Measurements from ENCODE around the gene KCTD16.

Gene KCTD16

DNA sequence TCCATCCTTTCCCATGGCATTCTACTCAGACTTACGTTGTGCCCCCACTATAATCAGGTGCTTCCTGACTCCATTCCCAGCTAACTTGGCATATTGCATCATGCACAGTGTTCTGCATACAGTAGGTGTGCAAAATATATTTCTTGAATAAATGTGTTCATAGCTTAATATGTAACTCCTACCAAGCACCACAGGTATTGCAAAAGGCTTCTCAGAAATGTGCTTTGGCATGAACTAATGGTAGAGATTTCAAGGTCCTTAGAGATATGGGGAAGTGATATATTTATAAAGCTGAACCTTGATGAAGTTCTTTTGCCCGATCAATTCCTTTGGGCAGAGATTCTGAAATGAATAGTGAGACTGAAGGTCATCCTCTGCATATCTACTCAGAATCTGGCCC lies 220.4 kb downstream of the KCTD16 start:
- Mint-ChIP-seq H3K36me3 (ENCODE audit: low read depth) (no peaks in the 10 kb centered on the region), H3K9me3 (no peaks in the 10 kb centered on the region), H3K4me1 (ENCODE audit: low read depth) (no peaks in the 10 kb centered on the region), H3K27me3 (no peaks in the 10 kb centered on the region), H3K27ac (no peak overlapping the region), H3K4me3 (no peak overlapping the region)

DNA sequence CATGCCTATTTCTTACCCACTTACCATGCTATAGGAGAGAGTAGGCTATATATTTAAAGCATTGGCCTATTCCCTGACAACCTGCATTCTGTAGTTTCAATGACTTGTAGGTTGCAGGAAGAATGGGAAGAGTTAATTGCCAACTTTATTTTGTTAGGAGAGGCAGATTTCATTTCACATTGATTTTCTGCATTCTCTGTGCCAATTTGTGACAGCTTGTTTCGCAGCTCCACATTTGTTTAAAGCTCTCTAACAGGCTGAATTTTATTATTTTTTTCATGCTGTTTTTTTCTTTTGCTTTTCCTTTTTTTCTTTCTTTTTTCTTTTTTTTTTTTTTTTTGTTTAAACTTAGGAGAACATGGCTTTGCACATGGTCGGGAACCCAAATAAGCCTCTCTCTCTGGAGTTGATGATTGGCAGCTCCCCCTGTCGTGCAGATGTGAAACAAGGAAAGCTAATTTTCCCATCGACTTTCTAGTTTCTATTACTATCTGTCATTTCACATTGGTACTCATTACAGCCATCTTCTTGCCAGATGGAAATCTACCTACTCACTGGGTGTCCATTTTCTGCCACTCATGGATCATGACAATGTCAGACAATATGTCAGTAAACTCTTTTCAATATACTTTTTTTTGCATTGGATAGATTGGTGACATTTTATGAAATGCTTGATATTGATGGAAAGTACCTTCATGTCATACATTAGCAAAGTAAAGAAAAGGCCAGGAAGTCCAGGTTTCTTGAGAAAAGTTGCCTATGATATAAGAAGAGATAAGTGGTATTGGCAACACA lies 223.2 kb downstream of the KCTD16 start:
- H3K4me3 Mint-ChIP-seq: no peak overlapping the region
- no peak overlapping the region for H3K27ac Mint-ChIP-seq
- no peaks in the 10 kb centered on the region for H3K27me3 Mint-ChIP-seq
- H3K9me3 Mint-ChIP-seq: no peaks in the 10 kb centered on the region
- H3K36me3 Mint-ChIP-seq (ENCODE audit: low read depth): no peaks in the 10 kb centered on the region
- H3K4me1 Mint-ChIP-seq (ENCODE audit: low read depth): no peaks in the 10 kb centered on the region

DNA sequence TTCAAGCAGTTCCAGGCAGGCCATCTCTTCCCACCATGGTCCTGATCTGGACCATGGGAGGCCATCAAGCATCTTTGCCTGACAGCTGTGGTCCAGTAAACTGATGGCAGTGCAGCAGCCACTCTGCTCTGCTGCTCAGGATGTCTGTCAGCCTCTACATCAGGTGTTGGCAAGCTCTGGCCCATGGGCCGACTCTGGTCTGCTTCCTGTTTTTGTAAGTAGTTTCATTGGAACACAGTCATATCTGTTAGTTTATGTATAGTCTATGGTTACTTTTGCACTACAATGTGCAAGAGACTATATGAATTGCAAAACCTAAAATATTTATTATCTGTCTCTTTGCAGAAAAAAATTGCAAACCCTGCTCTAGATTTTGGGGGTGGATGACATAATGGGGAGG lies 225.0 kb downstream of the KCTD16 start:
- Mint-ChIP-seq H3K27ac (no peak overlapping the region), H3K27me3 (no peaks in the 10 kb centered on the region), H3K4me1 (ENCODE audit: low read depth) (no peaks in the 10 kb centered on the region), H3K9me3 (no peaks in the 10 kb centered on the region), H3K4me3 (no peak overlapping the region), H3K36me3 (ENCODE audit: low read depth) (no peaks in the 10 kb centered on the region)

DNA sequence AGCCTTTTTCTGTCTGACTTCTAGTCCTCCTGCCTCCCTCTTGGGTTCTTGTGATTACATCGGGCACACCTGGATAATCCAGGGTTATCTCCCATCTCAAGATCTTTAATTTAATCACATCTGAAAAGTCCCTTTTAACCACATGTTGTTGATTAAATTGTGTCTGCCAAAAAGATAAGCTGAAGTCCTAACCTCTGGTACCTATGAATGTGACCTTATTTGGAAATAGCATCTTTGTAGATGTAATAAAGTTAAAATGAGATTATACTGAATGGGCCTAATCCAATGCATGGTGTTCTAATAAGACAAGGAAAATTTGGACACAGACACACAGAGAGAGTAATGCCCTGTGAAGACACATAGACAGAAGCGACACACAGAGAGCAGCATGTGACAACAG lies 232.4 kb downstream of the KCTD16 start:
- Mint-ChIP-seq H3K4me3 (no peak overlapping the region), H3K27ac (no peak overlapping the region), H3K4me1 (ENCODE audit: low read depth) (no peaks in the 10 kb centered on the region), H3K36me3 (ENCODE audit: low read depth) (no peaks in the 10 kb centered on the region), H3K9me3 (peaks cover 3% of the 10 kb centered on the region), H3K27me3 (no peaks in the 10 kb centered on the region)

DNA sequence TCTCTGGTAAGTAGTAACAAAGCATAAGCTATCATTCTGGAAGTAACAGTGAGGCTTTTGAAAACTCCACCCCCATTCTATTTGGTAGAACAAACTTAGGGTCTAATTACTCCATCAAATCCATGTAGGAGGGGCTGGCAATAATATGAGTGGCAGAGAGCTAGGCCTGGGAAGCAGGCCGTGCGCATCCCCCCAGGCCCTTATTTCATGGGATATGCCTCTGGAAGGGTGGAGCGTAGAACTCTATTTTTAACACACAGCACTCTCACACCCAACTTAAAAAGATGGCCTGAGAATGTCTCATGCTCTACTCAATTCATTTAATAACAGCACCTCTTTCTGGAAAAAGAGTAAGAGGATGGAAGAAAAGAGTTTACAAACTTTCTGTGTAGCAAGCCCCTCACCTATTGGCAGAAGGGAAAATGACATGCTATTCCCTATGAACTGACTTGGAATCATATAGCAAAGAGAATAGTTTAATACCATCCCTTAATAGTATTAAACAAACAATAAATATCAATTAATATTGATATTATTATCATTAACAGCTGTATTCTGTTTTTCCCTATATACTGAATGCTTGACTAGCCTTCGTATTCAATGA lies 233.2 kb downstream of the KCTD16 start:
- no peaks in the 10 kb centered on the region for H3K27me3 Mint-ChIP-seq
- H3K27ac Mint-ChIP-seq: no peak overlapping the region
- H3K36me3 Mint-ChIP-seq (ENCODE audit: low read depth): no peaks in the 10 kb centered on the region
- no peak overlapping the region for H3K4me3 Mint-ChIP-seq
- peaks cover 8% of the 10 kb centered on the region for H3K9me3 Mint-ChIP-seq
- no peaks in the 10 kb centered on the region for H3K4me1 Mint-ChIP-seq (ENCODE audit: low read depth)

DNA sequence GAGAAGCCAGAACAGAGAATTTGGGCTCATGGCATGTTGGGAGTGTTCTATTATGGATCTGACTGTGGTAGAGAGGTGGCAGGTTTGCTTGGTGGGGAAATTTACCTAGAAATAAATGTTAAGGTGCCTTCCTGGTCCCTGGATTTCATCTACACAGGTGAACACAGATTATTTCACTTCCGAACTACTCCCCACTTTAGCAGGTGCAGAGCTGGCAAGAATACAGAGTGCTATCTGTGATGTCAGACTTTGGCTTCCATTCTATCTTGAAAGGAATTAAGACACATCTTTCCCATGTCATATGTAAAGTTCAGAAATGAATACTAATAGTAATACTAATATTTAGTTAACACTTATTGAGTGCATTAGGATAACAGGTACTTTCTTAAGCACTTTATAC lies 234.0 kb downstream of the KCTD16 start:
- Mint-ChIP-seq H3K4me1 (ENCODE audit: low read depth) (no peaks in the 10 kb centered on the region), H3K27me3 (no peaks in the 10 kb centered on the region), H3K4me3 (no peak overlapping the region), H3K9me3 (peaks cover 8% of the 10 kb centered on the region), H3K27ac (no peak overlapping the region), H3K36me3 (ENCODE audit: low read depth) (no peaks in the 10 kb centered on the region)

DNA sequence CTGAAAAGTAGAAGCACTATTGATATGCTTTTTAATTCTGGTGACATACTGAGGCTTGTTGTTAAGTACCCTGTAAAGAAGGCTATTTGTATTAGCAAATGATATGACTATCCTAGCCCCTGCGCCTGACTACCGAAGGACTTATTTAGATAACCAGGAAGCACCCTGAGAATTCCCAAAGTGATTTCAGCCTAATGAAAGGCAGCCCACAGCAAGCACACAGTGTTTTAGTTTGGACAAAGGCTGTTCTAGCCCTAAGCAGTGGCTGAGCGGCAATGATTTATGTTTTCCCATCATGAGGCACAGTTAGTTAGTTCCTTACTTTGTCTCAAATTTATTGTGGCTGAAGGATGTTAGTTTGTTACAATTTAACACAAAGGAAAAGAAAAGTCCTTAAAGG lies 235.3 kb downstream of the KCTD16 start:
- H3K27ac Mint-ChIP-seq: no peak overlapping the region
- H3K36me3 Mint-ChIP-seq (ENCODE audit: low read depth): no peaks in the 10 kb centered on the region
- peaks cover 8% of the 10 kb centered on the region for H3K9me3 Mint-ChIP-seq
- H3K4me3 Mint-ChIP-seq: no peak overlapping the region
- no peaks in the 10 kb centered on the region for H3K27me3 Mint-ChIP-seq
- H3K4me1 Mint-ChIP-seq (ENCODE audit: low read depth): no peaks in the 10 kb centered on the region

DNA sequence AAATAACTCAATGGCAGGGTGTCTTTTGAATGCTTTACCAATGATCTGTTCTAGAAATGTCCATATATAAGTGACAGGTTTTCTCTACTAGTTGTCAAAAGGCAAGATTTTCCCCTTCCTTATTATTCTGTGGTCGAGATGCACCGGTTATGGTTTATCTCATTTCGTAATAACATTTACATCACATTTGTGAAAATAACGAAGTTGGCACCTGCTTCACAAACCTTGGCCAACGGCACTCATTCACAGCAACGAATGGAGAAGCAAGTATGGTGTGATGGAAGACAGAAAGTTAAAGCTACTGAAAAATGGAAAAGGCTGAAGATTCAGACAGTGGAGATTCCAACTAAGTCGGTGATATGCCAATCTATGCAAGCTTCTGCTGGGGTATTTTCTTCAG lies 235.8 kb downstream of the KCTD16 start:
- Mint-ChIP-seq H3K27ac (no peak overlapping the region), H3K9me3 (peaks cover 8% of the 10 kb centered on the region), H3K36me3 (ENCODE audit: low read depth) (no peaks in the 10 kb centered on the region), H3K4me3 (no peak overlapping the region), H3K27me3 (no peaks in the 10 kb centered on the region), H3K4me1 (ENCODE audit: low read depth) (no peaks in the 10 kb centered on the region)

DNA sequence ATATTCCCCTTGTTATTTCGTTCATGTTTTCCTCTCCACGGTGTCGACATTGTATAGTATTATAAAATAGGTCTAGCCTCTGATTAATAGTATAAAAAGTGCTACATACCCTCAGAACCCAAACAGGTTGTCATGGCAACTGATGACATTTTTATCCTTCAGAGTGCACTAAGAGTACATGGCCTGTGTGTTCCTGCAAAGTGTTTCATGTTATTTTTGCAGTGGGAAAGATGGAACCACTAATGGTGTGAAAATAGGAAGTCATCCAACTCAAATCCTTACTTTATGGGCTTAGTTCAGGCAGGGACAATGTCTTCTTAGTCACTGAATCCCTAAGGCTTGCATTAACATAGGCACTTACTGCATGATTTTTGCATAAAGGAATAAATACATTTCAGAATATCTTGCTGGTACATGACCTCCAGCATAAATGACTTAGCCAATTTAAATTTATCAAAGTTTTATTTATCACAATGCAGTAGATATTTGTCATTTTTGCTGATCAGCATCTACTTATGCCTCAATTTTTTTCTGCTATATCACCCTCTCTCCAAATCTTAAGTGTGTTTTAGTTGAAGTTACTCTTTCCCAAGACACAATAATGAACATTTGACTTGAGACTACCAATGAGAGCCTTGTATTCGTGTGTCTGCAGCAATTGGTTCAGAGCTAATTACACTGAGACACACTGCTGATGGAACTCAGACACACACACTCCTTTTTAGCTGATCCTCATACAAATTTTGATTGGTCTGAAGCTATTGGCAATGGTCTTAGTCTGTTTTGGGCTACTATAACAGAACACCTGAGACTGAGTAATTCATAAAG lies 243.7 kb downstream of the KCTD16 start:
- Mint-ChIP-seq H3K27ac (no peak overlapping the region), H3K9me3 (peaks cover 21% of the 10 kb centered on the region), H3K36me3 (ENCODE audit: low read depth) (no peaks in the 10 kb centered on the region), H3K4me1 (ENCODE audit: low read depth) (no peaks in the 10 kb centered on the region), H3K4me3 (no peak overlapping the region), H3K27me3 (no peaks in the 10 kb centered on the region)

DNA sequence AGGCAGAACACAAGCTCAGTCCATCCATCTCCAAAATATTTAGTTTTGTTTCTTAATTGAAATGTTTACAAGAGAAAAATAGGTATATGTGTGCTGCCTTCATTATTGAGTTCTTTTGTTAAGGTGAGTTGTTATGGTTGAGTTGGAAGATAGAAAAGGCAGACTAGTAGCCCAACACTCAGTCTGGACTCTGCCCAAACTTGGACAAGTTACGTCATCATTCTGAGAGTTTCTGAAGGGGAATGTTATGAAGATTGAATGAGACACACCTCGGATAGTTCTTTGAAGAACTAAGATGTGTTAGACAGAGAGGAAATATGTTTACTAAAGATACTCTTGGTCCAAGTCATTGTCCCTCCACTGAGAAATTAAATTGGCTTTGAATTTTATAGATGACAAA lies 245.5 kb downstream of the KCTD16 start:
- Mint-ChIP-seq H3K27me3 (no peaks in the 10 kb centered on the region), H3K4me1 (ENCODE audit: low read depth) (no peaks in the 10 kb centered on the region), H3K4me3 (no peak overlapping the region), H3K27ac (no peak overlapping the region), H3K36me3 (ENCODE audit: low read depth) (no peaks in the 10 kb centered on the region), H3K9me3 (peaks cover 21% of the 10 kb centered on the region)

DNA sequence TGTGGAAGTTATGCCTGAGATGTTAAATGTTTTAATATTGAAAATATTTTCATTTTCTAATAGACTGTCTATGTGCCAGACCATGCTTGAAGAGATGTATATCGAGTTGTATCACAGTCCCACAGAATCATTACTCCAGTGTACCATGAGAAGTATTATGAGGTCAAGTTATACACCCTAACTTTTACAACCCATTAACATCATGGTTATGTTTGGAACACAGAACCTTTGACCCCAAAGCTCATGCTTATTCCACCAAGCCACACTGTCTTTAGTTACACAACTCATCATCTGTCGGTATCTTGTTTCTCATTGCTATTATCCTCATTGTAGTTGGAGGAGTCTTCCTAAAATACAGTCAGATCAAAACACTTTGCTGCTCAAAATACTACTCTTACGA lies 248.0 kb downstream of the KCTD16 start:
- no peaks in the 10 kb centered on the region for H3K4me1 Mint-ChIP-seq (ENCODE audit: low read depth)
- H3K36me3 Mint-ChIP-seq (ENCODE audit: low read depth): no peaks in the 10 kb centered on the region
- peaks cover 18% of the 10 kb centered on the region for H3K9me3 Mint-ChIP-seq
- no peaks in the 10 kb centered on the region for H3K27me3 Mint-ChIP-seq
- H3K4me3 Mint-ChIP-seq: no peak overlapping the region
- H3K27ac Mint-ChIP-seq: no peak overlapping the region

DNA sequence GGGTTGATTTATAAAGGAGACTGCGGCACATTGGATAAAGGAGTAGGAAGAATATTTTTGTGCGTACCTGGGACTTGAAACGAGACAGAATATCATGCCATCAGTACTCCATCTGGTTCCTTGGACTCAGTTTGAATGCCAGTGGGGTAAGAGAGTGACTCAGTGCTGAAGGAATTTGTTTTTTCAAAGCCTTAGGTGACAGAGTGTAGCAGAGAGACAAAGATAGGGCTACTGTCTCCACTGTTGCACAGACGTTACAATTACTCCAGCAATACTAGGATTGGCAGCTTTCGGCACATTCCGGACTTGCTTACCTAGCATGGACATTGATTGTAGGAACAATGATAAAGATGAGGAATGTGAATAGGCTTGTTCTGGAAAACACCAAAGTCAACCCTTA lies 250.7 kb downstream of the KCTD16 start:
- Mint-ChIP-seq H3K4me1 (ENCODE audit: low read depth) (no peaks in the 10 kb centered on the region), H3K9me3 (peaks cover 18% of the 10 kb centered on the region), H3K4me3 (no peak overlapping the region), H3K27ac (no peak overlapping the region), H3K36me3 (ENCODE audit: low read depth) (no peaks in the 10 kb centered on the region), H3K27me3 (no peaks in the 10 kb centered on the region)

DNA sequence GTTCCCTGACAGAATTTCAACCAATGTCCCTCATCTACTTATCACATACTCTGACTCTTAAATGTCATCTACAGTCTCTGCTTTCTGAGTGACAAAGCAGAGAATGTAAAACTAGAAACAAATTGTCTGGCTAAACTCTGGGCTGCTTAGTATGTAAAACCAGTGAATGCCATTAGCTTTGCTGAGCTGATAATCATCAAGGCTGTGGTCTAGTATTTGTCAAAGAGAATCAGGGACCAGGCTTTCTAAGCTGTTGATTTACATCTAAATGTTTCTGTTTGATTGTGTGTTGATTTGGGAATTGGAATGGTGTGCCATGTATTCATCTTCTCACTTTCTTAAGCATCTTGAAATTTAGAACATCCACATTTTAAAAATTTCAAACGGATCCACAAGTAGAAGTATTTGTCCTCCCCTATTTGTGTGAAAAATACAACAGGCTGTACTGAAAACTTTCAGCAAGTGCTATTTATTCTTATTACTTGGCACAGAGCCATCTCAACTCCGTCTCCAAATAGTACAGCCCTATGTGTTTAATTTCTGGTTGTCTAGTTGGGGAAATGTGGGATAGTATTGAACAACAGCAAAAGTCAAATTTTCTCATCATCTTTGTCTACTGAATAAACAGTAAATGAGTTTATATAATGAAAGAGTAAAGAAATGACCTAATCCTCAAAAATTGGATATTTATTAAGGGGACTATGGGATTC lies 251.5 kb downstream of the KCTD16 start:
- H3K4me3 Mint-ChIP-seq: no peak overlapping the region

DNA sequence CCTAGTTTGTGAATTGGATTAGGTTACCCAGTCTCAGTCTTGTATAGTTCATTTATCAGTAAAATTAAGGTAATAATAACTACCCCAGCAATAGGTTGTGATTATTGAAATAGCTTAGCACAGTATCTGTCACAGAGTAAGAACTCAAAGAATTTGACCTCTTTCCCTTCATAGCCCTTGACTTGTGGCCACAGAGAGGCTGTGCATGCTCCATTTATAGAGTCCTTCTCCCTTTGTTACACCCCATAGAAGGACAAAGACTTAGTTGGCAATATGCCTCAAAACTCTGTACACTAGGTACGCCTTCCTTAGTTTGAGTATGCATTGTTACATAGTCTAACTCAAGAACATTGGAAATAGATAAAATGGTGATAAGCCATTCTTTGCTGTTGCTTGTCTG lies 257.2 kb downstream of the KCTD16 start:
- Mint-ChIP-seq H3K4me3 (no peak overlapping the region), H3K4me1 (ENCODE audit: low read depth) (no peaks in the 10 kb centered on the region), H3K36me3 (ENCODE audit: low read depth) (no peaks in the 10 kb centered on the region), H3K27me3 (no peaks in the 10 kb centered on the region), H3K27ac (no peak overlapping the region), H3K9me3 (peaks cover 3% of the 10 kb centered on the region)

More for the DNA sequence above, 251.5 kb downstream of the KCTD16 start:
- H3K36me3 Mint-ChIP-seq (ENCODE audit: low read depth): no peaks in the 10 kb centered on the region
- H3K27ac Mint-ChIP-seq: no peak overlapping the region
- H3K4me1 Mint-ChIP-seq (ENCODE audit: low read depth): no peaks in the 10 kb centered on the region
- H3K9me3 Mint-ChIP-seq: peaks cover 15% of the 10 kb centered on the region
- H3K27me3 Mint-ChIP-seq: no peaks in the 10 kb centered on the region

DNA sequence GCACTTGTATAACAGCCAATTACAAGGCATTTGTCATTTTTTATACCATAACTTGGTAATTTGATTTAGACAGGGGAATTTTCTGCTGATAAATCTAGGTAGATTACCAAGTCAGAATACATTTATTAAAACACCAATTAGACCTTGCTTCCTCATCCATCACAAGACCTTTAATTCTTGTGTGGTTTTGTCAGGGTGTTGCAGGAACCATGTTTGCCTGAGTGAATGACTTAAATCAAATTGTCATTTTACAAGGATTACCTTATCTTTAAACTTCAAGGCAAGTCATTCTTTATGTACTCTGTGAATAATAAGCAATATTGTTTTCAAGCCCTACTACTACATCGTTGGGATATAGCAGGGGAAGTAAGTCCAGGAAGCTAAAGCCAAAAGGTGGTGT lies 257.7 kb downstream of the KCTD16 start:
- Mint-ChIP-seq H3K9me3 (peaks cover 3% of the 10 kb centered on the region), H3K4me1 (ENCODE audit: low read depth) (no peaks in the 10 kb centered on the region), H3K27ac (no peak overlapping the region), H3K4me3 (no peak overlapping the region), H3K27me3 (no peaks in the 10 kb centered on the region), H3K36me3 (ENCODE audit: low read depth) (no peaks in the 10 kb centered on the region)

Data from stimulated activated naive CD8-positive, alpha-beta T cell treated with anti-CD3 and anti-CD28 coated beads, Interleukin-15, Interleukin-2, amounts not matched to agents 100 ng/mL and 50 ng/mL, for 24 hours (primary cell).